M059J (cell line): Measurements from ENCODE around the gene PLIN4. TPM values are rescaled to one million over a fixed set of nuclear protein-coding genes. Genes with fewer than 3 reads are reported as not detected.
"Not testable (repeated sequence)": the region's sequence is repeated elsewhere in the genome, so short reads cannot be mapped to it uniquely, and the experiment has no call there.

ENCODE experiments used
- DNase-seq: peaks from one replicate; pipeline ENCODE4 v3.0.0-alpha.2; 2012; ENCODE audit warnings: low read depth
- total RNA-seq: library from RNA; depleted of rRNA; stranded (reverse); fragments of >200 nt; shearing (Covaris generic); gene quantifications from 2 replicates; pipeline ENCODE4 v1.2.3, GENCODE V29; 2014

PLIN4 gene
- total RNA-seq, 1 experiment from 2014 or later: 0.02 TPM

- no peak for DNase-seq
Observed at GRCh38 chr19:4543842-4544647, 25.8 kb upstream of the PLIN4 start.

GRCh38 chr19:4542896-4543841 is 24.9 kb upstream of the PLIN4 start:
- DNase-seq: no peak

DNA sequence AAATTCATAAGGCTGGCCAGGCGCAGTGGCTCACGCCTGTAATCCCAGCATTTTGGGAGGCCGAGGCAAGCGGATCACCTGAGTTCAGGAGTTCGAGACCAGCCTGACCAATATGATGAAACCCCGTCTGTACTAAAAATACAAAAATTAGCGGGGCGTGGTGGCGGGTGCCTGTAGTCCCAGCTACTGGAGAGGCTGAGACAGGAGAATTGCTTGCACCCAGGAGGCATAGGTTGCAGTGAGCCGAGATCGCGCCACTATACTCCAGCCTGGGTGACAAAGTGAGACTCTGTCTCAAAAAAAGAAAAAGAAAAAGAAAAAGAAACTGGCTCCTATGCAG is 23.5 kb upstream of the PLIN4 start:
- DNase-seq: not testable (repeated sequence)

DNA sequence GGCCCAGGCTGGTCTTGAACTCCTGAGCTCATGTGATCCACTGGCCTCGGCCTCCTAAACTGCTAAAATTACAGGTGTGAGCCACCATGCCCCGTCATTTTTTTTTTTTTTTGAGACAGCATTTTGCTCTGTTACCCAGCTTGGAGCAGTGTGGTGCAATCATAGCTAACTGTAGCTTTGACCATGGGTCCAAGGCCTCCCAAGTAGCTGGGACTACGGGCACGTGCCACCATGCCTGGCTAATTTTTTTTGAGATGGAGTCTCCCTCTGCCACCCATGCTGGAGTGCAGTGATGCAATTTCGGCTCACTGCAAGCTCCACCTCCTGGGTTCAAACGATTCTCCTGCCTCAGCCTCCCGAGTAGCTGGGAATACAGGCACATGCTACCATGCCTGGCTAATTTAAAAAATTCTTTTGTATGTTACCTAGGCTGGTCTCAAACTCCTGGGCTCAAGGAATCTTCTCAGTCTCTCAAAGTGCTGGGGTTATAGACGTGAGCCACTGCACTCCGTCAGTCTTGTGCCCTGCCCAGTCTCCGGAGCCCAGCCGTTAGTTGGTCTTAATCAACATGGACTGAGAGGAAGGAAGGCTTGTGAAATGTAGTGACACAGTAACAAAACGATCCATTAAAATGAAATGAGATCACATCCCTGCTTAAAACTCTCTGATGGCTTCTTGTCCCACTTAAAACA is 23.0 kb upstream of the PLIN4 start:
- no peak for DNase-seq

DNA sequence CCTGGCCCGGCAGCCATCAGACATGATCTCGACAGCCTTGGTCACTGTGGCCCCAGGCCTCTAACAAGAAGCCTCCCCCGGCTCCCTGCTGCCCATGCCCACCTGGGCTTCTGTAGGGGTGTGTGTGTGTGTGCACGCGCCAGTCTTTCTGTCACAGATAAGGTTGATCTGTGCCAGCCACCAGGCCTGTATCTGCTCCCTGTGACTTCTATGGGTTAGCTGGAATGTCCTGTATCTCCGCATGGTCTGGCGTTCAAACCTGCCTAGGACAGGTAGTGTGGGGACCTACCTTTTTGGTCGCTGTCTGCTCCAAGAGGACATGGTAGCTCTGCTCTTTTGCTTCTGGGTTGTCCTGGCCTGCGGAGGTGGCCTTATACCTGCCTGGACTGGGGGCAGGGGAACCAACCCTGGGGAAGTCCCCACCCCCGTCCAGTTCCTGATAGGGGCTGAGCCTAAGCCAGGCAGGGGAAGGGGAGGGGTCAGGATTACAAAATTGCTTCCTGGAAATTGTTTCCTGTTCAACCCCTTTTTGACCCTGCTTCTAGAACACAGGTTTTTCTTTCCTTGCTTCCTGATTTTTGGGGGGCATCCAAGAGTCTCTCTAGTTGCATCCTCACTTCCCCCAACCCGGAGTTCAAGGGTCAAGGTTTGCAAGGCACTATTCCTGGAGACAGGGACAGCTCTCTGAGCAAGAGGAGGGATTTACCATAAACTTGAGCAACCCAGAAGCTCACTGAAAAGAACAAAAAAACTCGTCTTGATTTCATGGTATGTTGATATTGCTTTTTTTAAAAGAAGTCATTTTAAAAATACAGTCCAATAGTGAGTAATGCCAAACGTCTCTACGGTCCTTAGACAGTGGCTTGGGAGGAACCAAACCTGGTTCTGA is 21.7 kb upstream of the PLIN4 start, which contains the start of gene LRG1:
Gene LRG1, minus strand, starts transcription at position 344 of the 889 bp plus-strand sequence. Its CDS starts 23 bp downstream, at position 321.
- no peak for DNase-seq

GRCh38 chr19:4539169-4539692 is 20.9 kb upstream of the PLIN4 start:
- no peak for DNase-seq

- DNase-seq: no peak
Observed at GRCh38 chr19:4538601-4538954, 20.3 kb upstream of the PLIN4 start.

DNA sequence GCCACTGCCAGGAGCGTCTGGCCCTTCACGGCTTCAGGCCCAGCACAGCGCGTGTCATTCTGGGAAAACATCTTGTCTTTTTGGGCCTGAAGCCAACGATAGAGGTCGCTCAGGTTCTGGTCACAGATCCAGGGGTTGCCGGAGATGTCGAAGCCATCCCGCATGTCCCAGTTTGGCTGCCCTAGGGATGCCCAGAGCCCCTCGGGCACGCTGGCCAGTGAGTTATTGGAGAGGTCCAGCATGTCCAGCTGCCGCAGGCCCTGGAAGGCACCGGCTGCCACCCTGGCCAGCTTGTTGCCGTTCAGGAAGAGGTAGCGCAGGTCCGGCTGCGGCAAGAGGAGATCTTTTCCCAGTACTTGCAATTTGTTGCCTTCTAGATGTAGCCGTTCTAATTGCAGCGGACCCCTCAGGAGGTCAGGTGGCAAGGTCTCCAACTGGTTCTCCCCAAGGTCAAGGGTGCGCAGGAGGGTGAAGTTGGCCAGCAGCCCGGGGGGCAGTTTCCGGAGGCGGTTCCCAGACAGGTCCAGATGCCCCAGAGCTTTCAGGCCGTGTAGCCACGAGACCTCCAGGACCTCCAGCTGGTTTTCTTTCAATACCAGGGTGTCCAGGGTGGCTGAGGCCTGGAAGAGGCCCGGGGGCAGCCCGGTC is 19.8 kb upstream of the PLIN4 start:
- no peak for DNase-seq

- no peak for DNase-seq
Observed at GRCh38 chr19:4536798-4537197, 18.5 kb upstream of the PLIN4 start.

- peak; percentile 71 for DNase-seq
Observed at GRCh38 chr19:4534836-4535658, 16.8 kb upstream of the PLIN4 start, which contains the start of gene PLIN5. TSS of gene PLIN5 (minus strand) at chr19:4535224. CDS start at chr19:4534074, 1,150 bp downstream.

GRCh38 chr19:4533835-4534424 is 15.6 kb upstream of the PLIN4 start:
- DNase-seq: no peak

DNA sequence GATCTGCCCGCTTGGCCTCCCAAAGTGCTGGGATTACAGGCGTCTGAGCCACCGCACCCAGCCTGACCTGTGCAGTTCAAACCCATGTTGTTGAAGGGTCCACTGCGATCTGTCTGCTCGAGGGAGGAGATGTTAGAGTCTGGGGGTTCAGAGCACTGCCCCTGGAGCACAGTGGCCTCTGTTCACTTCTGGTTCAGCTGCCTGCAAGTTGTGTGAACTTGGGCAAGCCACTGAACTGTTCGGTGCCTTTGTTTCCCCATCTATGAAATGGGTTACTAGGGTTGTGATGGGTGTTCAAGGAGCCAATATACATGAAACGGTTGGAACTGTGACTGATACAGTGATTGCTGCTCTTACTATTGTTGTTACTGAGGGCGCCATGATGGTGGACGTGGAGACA is 15.0 kb upstream of the PLIN4 start:
- DNase-seq: no peak

DNA sequence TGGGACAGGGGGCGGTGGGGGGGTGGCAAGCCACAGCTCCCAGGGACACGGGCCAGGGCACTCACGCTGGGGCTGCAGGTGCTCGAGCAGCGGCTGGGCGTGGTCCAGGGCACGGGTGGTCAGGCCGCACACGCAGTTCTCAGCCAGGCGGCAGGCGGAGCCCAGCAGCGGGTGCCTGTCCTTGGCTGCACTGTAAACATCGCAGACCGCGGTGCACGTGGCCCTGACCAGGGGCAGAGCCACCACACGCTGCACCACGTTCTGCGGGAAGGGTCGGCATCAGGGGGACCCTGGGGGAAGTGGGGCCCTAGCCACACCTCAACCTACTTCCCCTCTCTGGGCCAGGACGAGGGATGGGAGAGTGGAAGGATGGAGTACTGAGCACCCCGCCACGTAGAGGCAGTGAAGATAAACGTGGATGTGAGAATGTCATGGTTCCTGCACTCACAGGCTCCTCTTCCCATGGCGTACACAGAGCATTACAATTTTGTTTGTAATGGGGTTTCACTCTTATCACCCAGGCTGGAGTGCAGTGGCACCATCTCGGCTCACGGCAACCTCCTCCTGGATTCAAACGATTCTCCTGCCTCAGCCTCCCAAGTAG is 13.4 kb upstream of the PLIN4 start:
- DNase-seq: no peak

- no peak for DNase-seq
Observed at GRCh38 chr19:4529924-4530522, 11.7 kb upstream of the PLIN4 start.

DNA sequence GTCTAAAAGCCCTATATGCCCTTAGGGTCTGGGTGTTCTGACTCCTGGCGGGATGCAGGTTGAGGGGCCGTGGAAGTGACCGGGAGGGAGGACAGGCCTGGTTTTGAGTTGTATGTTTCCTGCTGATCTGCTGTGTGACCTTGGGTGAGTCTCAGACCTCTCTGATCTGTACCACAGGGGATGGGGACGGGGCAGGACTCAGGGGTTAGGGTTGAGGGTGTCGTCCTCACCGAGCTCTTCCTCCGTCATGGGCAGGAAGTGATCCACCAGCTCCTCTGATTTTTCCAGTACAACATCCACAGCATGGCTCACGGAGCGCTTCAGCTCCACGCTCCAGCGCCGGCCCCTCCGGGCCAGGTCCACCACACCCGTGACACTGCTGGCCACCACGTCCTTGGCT is 10.6 kb upstream of the PLIN4 start:
- no peak for DNase-seq

DNA sequence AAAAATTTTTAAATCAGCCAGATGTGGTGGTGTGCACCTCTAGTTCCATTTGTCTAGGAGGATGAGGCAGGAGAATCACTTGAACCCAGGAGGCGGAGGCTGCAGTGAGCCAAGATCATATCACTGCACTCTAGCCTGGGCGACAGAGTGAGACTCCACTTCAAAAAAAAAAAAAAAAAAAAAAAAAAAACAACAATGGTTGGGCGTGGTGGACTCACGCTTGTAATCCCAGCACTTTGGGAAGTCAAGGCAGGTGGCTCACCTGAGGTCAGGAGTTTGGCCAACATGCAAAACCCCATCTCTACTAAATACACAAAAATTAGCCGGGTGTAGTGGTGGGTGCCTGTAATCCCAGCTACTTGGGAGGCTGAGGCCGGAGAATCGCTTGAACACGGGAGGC is 9.1 kb upstream of the PLIN4 start:
- DNase-seq: not testable (repeated sequence)

DNA sequence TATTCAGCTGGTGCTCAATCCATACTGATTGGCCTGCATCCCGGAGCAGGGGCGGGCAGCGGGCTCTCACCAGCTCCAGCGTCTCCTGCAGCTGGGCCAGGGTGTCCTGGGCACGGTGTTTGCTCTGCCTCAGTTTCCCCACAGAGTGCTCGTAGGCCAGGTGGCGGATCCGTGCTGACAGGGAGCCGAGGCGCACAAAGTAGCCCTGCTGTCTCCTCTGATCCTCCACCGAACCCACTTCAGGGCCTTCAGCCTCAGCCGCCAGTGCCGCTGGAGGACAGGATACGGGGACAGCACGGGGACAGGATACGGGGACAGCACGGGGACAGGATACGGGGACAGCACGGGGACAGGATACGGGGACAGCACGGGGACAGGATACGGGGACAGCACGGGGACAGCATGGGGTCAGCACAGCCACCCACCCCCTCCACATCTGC is 7.3 kb upstream of the PLIN4 start:
- DNase-seq: no peak
